Measurements from ENCODE around the gene PEAK1. TPM values are rescaled to one million over a fixed set of nuclear protein-coding genes. Genes with fewer than 3 reads are reported as not detected.

PEAK1 gene
- total RNA-seq, 2 experiments from 2014 or later, result 6.0 to 10.8 TPM

- POLR2A ChIA-PET, result no interaction called here
Observed at GRCh38 chr15:77173487-77173886, 246.4 kb downstream of the PEAK1 start.

GRCh38 chr15:77171221-77171967 lies 248.5 kb downstream of the PEAK1 start:
- intact Hi-C loops (cut with micrococcal nuclease; ENCODE audit: unreplicated experiment), result no loop called here
- DNase-seq (ENCODE audit: low spot score), result no peak
- Histone ChIP-seq H3K9me3 (ENCODE audit: low read length) (no peaks in the 10 kb centered on the region), H3K27ac (ENCODE audit: low read depth, low read length, poor library complexity, severe bottlenecking) (no peak overlapping the region), H4K20me1 (ENCODE audit: insufficient read depth, low read length) (no peaks in the 10 kb centered on the region), H3K4me2 (ENCODE audit: low read length) (no peak overlapping the region), H3K9me2 (ENCODE audit: insufficient read depth, low read length) (no peaks in the 10 kb centered on the region), H3K4me1 (ENCODE audit: insufficient read depth, low read length, poor library complexity, severe bottlenecking) (no peaks in the 10 kb centered on the region), H2AFZ (ENCODE audit: low read length) (no peak overlapping the region), H3K36me3 (ENCODE audit: insufficient read depth, low read length) (no peaks in the 10 kb centered on the region), H3K79me2 (ENCODE audit: insufficient read depth, low read depth, low read length) (no peaks in the 10 kb centered on the region), H3K4me3 (ENCODE audit: low read depth, low read length, poor library complexity, severe bottlenecking) (no peak overlapping the region)
- no TSS peak for BruUV-seq (replicated peaks)
- ChIA-PET POLR2A (no interaction called here), CTCF (ENCODE audit: unreplicated experiment) (no interaction called here)
- TF ChIP-seq CTCF (conservative IDR thresholded peaks at IDR 0.05; ENCODE audit: low read length), result no peak
- TF ChIP-seq EZH2phosphoT487 (IDR thresholded peaks at IDR 0.05; ENCODE audit: borderline replicate concordance, low read depth, low read length), result no peak

More at GRCh38 chr15:77173487-77173886, 246.4 kb downstream of the PEAK1 start:
- no peaks in the 10 kb centered on the region for H4K20me1 ChIP-seq (ENCODE audit: insufficient read depth, low read length)
- H3K9me2 ChIP-seq (ENCODE audit: insufficient read depth, low read length), result no peaks in the 10 kb centered on the region
- no TSS peak for BruUV-seq (replicated peaks)
- no peak overlapping the region for H2AFZ ChIP-seq (ENCODE audit: low read length)
- no peak overlapping the region for H3K27ac ChIP-seq (ENCODE audit: low read depth, low read length, poor library complexity, severe bottlenecking)
- TF ChIP-seq CTCF (conservative IDR thresholded peaks at IDR 0.05; ENCODE audit: low read length) (no peak), EZH2phosphoT487 (IDR thresholded peaks at IDR 0.05; ENCODE audit: borderline replicate concordance, low read depth, low read length) (no peak)
- CTCF ChIA-PET (ENCODE audit: unreplicated experiment), result no interaction called here
- no peaks in the 10 kb centered on the region for H3K9me3 ChIP-seq (ENCODE audit: low read length)
- no peak for DNase-seq (ENCODE audit: low spot score)
- intact Hi-C loops (cut with micrococcal nuclease; ENCODE audit: unreplicated experiment), result no loop called here
- H3K36me3 ChIP-seq (ENCODE audit: insufficient read depth, low read length), result no peaks in the 10 kb centered on the region
- H3K4me2 ChIP-seq (ENCODE audit: low read length), result no peak overlapping the region
- H3K79me2 ChIP-seq (ENCODE audit: insufficient read depth, low read depth, low read length), result no peaks in the 10 kb centered on the region
- H3K4me1 ChIP-seq (ENCODE audit: insufficient read depth, low read length, poor library complexity, severe bottlenecking), result no peaks in the 10 kb centered on the region
- H3K4me3 ChIP-seq (ENCODE audit: low read depth, low read length, poor library complexity, severe bottlenecking), result no peak overlapping the region

- H3K27ac ChIP-seq (ENCODE audit: low read depth, low read length, poor library complexity, severe bottlenecking), result no peak overlapping the region
- no peak overlapping the region for H3K4me3 ChIP-seq (ENCODE audit: low read depth, low read length, poor library complexity, severe bottlenecking)
- H4K20me1 ChIP-seq (ENCODE audit: insufficient read depth, low read length), result no peaks in the 10 kb centered on the region
- ChIA-PET POLR2A (no interaction called here), CTCF (ENCODE audit: unreplicated experiment) (no interaction called here)
- no peaks in the 10 kb centered on the region for H3K9me3 ChIP-seq (ENCODE audit: low read length)
- no peak overlapping the region for H2AFZ ChIP-seq (ENCODE audit: low read length)
- BruUV-seq (replicated peaks), result no TSS peak
- intact Hi-C loops (cut with micrococcal nuclease; ENCODE audit: unreplicated experiment), result no loop called here
- H3K4me1 ChIP-seq (ENCODE audit: insufficient read depth, low read length, poor library complexity, severe bottlenecking), result no peaks in the 10 kb centered on the region
- no peak for DNase-seq (ENCODE audit: low spot score)
- no peaks in the 10 kb centered on the region for H3K79me2 ChIP-seq (ENCODE audit: insufficient read depth, low read depth, low read length)
- no peak overlapping the region for H3K4me2 ChIP-seq (ENCODE audit: low read length)
- TF ChIP-seq CTCF (conservative IDR thresholded peaks at IDR 0.05; ENCODE audit: low read length) (no peak), EZH2phosphoT487 (IDR thresholded peaks at IDR 0.05; ENCODE audit: borderline replicate concordance, low read depth, low read length) (no peak)
- no peaks in the 10 kb centered on the region for H3K36me3 ChIP-seq (ENCODE audit: insufficient read depth, low read length)
- H3K9me2 ChIP-seq (ENCODE audit: insufficient read depth, low read length), result no peaks in the 10 kb centered on the region
Observed at GRCh38 chr15:77168616-77169015, 251.3 kb downstream of the PEAK1 start.

All from OCI-LY7 (cell line).